ENCODE measurements around the gene DDB1.

Gene DDB1

GRCh38 chr11:61370349-61371005 lies 37.6 kb upstream of the DDB1 start:
- TF ChIP-seq ZFX (IDR thresholded peaks at IDR 0.05) (no peak), CTCF (conservative IDR thresholded peaks at IDR 0.05) (no peak)
- no peak overlapping the region for H3K27ac ChIP-seq

- H3K27ac ChIP-seq, result no peak overlapping the region
- no peak for TF ChIP-seq CTCF (conservative IDR thresholded peaks at IDR 0.05)
- TF ChIP-seq ZFX (IDR thresholded peaks at IDR 0.05), result no peak
Observed at GRCh38 chr11:61369372-61370348, 36.8 kb upstream of the DDB1 start.

- no peak for TF ChIP-seq CTCF (conservative IDR thresholded peaks at IDR 0.05)
- no peak for TF ChIP-seq ZFX (IDR thresholded peaks at IDR 0.05)
- peak overlapping the region; percentile 83 for H3K27ac ChIP-seq
Observed at GRCh38 chr11:61368646-61369045, 35.7 kb upstream of the DDB1 start.

DNA sequence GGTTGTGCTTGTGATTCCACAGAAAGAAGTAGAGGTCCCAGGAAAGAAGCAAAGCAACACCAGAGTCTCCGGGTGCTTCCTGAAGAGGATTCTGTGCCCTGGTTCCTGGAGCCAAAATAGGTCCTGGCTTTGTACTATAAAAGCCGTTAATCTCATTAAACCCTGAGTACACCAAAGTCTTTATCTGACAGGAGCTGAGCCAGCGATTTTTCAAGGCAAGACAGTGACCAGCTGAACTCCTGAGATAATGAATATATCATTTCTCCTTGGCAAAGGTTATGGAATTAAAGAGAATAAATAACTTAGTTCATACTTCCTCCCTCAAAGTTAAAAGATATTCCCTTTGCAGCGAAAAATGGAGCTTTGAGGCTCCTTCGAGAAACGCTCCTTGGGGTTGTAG lies 34.5 kb upstream of the DDB1 start:
- no peak for TF ChIP-seq ZFX (IDR thresholded peaks at IDR 0.05)
- TF ChIP-seq CTCF (conservative IDR thresholded peaks at IDR 0.05), result no peak
- peak overlapping the region; percentile 83 for H3K27ac ChIP-seq

DNA sequence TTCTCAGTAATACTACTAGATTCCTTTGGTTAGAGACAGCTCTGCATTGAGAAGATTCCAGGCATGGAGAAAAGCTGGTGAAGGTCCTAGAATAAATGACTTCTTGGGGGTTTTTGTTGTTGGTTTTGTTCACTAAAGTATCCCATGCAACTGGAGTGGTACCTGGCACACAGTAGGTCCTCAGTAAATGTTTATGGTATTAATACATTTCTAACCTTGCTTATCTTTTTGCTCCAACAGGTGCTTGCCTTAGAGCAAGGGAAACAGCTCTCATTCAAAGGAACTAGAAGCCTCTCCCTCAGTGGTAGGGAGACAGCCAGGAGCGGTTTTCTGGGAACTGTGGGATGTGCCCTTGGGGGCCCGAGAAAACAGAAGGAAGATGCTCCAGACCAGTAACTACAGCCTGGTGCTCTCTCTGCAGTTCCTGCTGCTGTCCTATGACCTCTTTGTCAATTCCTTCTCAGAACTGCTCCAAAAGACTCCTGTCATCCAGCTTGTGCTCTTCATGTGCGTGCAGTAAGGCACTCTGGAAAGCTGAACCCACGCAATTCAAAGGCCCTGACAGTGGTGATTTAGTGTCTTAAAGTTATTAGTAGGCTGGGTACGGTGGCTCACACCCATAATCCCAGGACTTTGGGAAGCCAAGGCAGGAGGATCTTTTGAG lies 31.2 kb upstream of the DDB1 start:
- H3K27ac ChIP-seq, result no peak overlapping the region
- TF ChIP-seq ZFX (IDR thresholded peaks at IDR 0.05), result no peak
- no peak for TF ChIP-seq CTCF (conservative IDR thresholded peaks at IDR 0.05)

DNA sequence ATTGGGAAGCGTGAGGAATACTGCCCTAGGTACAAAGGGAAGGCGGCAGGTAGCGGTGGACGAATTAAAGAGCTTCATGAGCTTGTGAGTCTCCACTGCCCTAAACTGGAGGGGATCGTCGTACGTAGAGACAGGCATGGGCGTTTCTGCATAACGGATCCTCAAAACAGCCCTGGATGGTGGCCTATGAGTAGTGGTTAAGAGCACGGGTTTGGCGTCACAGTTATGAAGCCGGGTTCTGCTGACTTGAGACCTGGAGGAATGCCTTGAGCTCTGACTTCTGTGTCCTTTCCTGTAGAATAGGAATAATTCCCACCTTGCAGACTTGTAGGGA lies 29.6 kb upstream of the DDB1 start:
- TF ChIP-seq CTCF (conservative IDR thresholded peaks at IDR 0.05) (no peak), ZFX (IDR thresholded peaks at IDR 0.05) (no peak)
- peak overlapping the region; percentile 93 for H3K27ac ChIP-seq
